Endothelial cell of umbilical vein (primary cell): ENCODE measurements around the gene USP43.

Source experiments
- POLR2AphosphoS5 ChIP-seq: IDR thresholded peaks from 2 replicates; pipeline ENCODE4 v1.6.1; 2012; ENCODE audit warnings: low read depth, mild to moderate bottlenecking, control low read depth, low read length, moderate library complexity; ENCODE audit not compliant: insufficient read depth
- TF ChIP-seq, protein P1 (sequence below), 2 donors: IDR thresholded peaks; 1 replicate in 1 of 2; 2 replicates in 1 of 2; pipeline ENCODE4 v1.5.1; 2011; ENCODE audit warnings: low read length in 2 of 2, mild to moderate bottlenecking in 2 of 2, moderate library complexity in 2 of 2, control low read depth in 1 of 2, inconsistent platforms in 1 of 2, low read depth in 1 of 2; ENCODE audit not compliant: insufficient read depth in 1 of 2; ENCODE audit errors: extremely low read depth in 1 of 2

DNA sequence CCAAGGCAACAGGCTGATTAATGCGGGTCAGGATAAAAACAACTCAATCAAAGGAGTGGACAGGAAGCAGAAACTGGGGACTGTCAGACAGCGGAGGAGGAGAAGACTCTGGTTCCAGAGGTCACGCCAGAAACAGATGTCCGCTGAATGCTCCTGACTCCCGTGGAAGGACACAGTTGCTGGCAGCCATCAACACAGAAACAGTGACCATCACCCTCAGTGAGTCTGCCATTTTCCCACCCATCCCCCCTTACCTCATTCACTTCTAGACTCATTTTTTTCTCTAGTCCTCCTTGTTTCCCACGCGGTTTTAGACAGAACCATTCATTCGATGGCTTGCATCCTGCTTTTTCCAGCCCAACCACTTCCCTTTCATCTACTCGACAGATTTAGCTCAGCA, 105.2 kb downstream of the USP43 start:
- TF ChIP-seq POLR2AphosphoS5: no peak
- TF ChIP-seq, protein P1, sequence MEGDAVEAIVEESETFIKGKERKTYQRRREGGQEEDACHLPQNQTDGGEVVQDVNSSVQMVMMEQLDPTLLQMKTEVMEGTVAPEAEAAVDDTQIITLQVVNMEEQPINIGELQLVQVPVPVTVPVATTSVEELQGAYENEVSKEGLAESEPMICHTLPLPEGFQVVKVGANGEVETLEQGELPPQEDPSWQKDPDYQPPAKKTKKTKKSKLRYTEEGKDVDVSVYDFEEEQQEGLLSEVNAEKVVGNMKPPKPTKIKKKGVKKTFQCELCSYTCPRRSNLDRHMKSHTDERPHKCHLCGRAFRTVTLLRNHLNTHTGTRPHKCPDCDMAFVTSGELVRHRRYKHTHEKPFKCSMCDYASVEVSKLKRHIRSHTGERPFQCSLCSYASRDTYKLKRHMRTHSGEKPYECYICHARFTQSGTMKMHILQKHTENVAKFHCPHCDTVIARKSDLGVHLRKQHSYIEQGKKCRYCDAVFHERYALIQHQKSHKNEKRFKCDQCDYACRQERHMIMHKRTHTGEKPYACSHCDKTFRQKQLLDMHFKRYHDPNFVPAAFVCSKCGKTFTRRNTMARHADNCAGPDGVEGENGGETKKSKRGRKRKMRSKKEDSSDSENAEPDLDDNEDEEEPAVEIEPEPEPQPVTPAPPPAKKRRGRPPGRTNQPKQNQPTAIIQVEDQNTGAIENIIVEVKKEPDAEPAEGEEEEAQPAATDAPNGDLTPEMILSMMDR (IDR thresholded peaks at IDR 0.05; ENCODE audit: extremely low read depth in 1 of 2, insufficient read depth in 1 of 2, low read depth in 1 of 2, low read length in 2 of 2): no peak
